ENCODE results near the gene HIKESHI. TPM values are rescaled to one million over a fixed set of nuclear protein-coding genes. Genes with fewer than 3 reads are reported as not detected.

HIKESHI gene
- total and polyA plus RNA-seq, 2 experiments from 2014 or later, result 71.2 to 162 TPM

DNA sequence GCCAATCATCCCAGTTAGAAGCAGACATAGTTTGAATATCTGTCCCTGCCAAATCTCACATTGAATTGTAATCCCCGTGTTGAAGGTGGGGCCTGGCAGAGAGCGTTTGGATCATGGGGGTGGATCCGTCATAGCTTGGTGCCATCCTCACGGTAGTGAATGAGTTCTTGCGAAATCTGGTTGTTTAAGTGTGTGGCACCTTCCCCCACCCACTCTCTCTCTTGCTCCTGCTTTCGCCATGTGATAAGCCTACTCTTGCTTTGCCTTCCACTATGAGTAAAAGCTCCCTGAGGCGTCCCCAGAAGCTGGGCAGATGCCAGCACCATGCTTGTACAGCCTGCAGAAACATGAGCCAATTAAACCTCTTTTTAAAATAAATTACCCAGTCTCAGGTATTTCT is 67.6 kb downstream of the HIKESHI start:
- Mint-ChIP-seq H3K27me3 (ENCODE audit: insufficient read depth, low read depth, poor library complexity) (peaks cover 2% of the 10 kb centered on the region), H3K4me1 (peaks cover 7% of the 10 kb centered on the region), H3K9me3 (peaks cover 3% of the 10 kb centered on the region; the same call in 1 of the 3 replicates), H3K27ac (no peak overlapping the region), H3K4me3 (no peak overlapping the region), H3K36me3 (ENCODE audit: low read depth) (peaks cover 6% of the 10 kb centered on the region; the same call in 2 of the 3 replicates)
- no peak for ATAC-seq
- H3K4me3 ChIP-seq, result no peak overlapping the region
- no peak for TF ChIP-seq POLR2AphosphoS5 (IDR thresholded peaks at IDR 0.05; ENCODE audit: low read depth)
- no peak for TF ChIP-seq STAT1 (IDR thresholded peaks at IDR 0.05; ENCODE audit: unreplicated experiment)
- TF ChIP-seq EZH2 (IDR thresholded peaks at IDR 0.05; ENCODE audit: low read depth, unreplicated experiment), result no peak
- TF ChIP-seq CREB1 (CRISPR knock-in tag; IDR thresholded peaks at IDR 0.05; ENCODE audit: low read depth), result no peak
- TF ChIP-seq, protein P1, sequence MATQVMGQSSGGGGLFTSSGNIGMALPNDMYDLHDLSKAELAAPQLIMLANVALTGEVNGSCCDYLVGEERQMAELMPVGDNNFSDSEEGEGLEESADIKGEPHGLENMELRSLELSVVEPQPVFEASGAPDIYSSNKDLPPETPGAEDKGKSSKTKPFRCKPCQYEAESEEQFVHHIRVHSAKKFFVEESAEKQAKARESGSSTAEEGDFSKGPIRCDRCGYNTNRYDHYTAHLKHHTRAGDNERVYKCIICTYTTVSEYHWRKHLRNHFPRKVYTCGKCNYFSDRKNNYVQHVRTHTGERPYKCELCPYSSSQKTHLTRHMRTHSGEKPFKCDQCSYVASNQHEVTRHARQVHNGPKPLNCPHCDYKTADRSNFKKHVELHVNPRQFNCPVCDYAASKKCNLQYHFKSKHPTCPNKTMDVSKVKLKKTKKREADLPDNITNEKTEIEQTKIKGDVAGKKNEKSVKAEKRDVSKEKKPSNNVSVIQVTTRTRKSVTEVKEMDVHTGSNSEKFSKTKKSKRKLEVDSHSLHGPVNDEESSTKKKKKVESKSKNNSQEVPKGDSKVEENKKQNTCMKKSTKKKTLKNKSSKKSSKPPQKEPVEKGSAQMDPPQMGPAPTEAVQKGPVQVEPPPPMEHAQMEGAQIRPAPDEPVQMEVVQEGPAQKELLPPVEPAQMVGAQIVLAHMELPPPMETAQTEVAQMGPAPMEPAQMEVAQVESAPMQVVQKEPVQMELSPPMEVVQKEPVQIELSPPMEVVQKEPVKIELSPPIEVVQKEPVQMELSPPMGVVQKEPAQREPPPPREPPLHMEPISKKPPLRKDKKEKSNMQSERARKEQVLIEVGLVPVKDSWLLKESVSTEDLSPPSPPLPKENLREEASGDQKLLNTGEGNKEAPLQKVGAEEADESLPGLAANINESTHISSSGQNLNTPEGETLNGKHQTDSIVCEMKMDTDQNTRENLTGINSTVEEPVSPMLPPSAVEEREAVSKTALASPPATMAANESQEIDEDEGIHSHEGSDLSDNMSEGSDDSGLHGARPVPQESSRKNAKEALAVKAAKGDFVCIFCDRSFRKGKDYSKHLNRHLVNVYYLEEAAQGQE (IDR thresholded peaks at IDR 0.05; ENCODE audit: unreplicated experiment), result no peak
- H3K79me2 ChIP-seq (replicated peaks; ENCODE audit: insufficient read depth), result no peaks in the 10 kb centered on the region
- no peak for DNase-seq (ENCODE audit: low spot score)
- H3K4me1 ChIP-seq (ENCODE audit: insufficient read depth), result peaks cover 8% of the 10 kb centered on the region; the same call in 1 of the 2 replicates
- no peaks in the 10 kb centered on the region for H3K36me3 ChIP-seq (ENCODE audit: insufficient read depth)
- H3K4me2 ChIP-seq, result no peak overlapping the region
- H2AFZ ChIP-seq, result no peak overlapping the region
- no peak overlapping the region for H3K27ac ChIP-seq (ENCODE audit: low read depth)
- no peaks in the 10 kb centered on the region for H3K27me3 ChIP-seq (ENCODE audit: insufficient read depth)
- H4K20me1 ChIP-seq (replicated peaks; ENCODE audit: insufficient read depth), result no peaks in the 10 kb centered on the region
- H3K9me2 ChIP-seq (ENCODE audit: insufficient read depth), result no peaks in the 10 kb centered on the region
- no peaks in the 10 kb centered on the region for H3F3A ChIP-seq (replicated peaks; ENCODE audit: low read depth)

DNA sequence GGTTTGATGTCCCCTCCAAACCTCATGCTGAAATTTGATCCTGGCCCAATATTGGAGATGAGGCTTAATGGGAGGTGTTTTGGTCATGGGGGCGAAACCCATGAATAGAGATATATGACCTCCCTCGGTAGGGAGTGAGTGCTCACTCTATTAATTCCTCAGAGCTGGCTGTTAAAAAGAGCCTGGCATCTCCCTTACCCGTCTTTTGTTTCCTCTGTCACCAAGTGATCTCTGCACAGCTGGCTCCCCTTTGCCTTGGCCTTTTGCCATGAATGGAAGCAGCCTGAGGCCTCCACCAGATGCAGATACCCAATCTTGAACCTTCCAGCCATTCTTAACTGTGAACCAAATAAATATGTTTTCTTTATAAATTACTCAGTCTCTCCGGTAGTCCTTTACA is 68.1 kb downstream of the HIKESHI start:
- no peaks in the 10 kb centered on the region for H3K36me3 ChIP-seq (ENCODE audit: insufficient read depth)
- H3K4me1 ChIP-seq (ENCODE audit: insufficient read depth), result peaks cover 11% of the 10 kb centered on the region
- H3F3A ChIP-seq (replicated peaks; ENCODE audit: low read depth), result no peaks in the 10 kb centered on the region
- no peak overlapping the region for H3K4me3 ChIP-seq
- peaks cover 3% of the 10 kb centered on the region for H3K27me3 Mint-ChIP-seq (ENCODE audit: insufficient read depth, low read depth, poor library complexity)
- no peak overlapping the region for H3K27ac ChIP-seq (ENCODE audit: low read depth)
- H3K4me3 Mint-ChIP-seq, result no peak overlapping the region
- no peak overlapping the region for H3K27ac Mint-ChIP-seq
- no peak for TF ChIP-seq POLR2AphosphoS5 (IDR thresholded peaks at IDR 0.05; ENCODE audit: low read depth)
- TF ChIP-seq EZH2phosphoT487 (IDR thresholded peaks at IDR 0.05; ENCODE audit: unreplicated experiment), result no peak
- TF ChIP-seq, protein P2, sequence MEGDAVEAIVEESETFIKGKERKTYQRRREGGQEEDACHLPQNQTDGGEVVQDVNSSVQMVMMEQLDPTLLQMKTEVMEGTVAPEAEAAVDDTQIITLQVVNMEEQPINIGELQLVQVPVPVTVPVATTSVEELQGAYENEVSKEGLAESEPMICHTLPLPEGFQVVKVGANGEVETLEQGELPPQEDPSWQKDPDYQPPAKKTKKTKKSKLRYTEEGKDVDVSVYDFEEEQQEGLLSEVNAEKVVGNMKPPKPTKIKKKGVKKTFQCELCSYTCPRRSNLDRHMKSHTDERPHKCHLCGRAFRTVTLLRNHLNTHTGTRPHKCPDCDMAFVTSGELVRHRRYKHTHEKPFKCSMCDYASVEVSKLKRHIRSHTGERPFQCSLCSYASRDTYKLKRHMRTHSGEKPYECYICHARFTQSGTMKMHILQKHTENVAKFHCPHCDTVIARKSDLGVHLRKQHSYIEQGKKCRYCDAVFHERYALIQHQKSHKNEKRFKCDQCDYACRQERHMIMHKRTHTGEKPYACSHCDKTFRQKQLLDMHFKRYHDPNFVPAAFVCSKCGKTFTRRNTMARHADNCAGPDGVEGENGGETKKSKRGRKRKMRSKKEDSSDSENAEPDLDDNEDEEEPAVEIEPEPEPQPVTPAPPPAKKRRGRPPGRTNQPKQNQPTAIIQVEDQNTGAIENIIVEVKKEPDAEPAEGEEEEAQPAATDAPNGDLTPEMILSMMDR (conservative IDR thresholded peaks at IDR 0.05; ENCODE audit: low read depth in 2 of 2), result no peak
- TF ChIP-seq ZNF331 (CRISPR knock-in tag; IDR thresholded peaks at IDR 0.05; ENCODE audit: low read depth), result no peak
- no peak for TF ChIP-seq STAT1 (IDR thresholded peaks at IDR 0.05; ENCODE audit: unreplicated experiment)
- no peak for TF ChIP-seq ZNF114 (CRISPR knock-in tag; IDR thresholded peaks at IDR 0.05)
- no peak for TF ChIP-seq CREB1 (CRISPR knock-in tag; IDR thresholded peaks at IDR 0.05; ENCODE audit: low read depth)
- H3K79me2 ChIP-seq (replicated peaks; ENCODE audit: insufficient read depth), result no peaks in the 10 kb centered on the region
- no peaks in the 10 kb centered on the region for H3K27me3 ChIP-seq (ENCODE audit: insufficient read depth)
- peaks cover 6% of the 10 kb centered on the region; the same call in 2 of the 3 replicates for H3K36me3 Mint-ChIP-seq (ENCODE audit: low read depth)
- peaks cover 3% of the 10 kb centered on the region; the same call in 1 of the 3 replicates for H3K9me3 Mint-ChIP-seq
- ATAC-seq, result no peak
- peaks cover 11% of the 10 kb centered on the region for H3K4me1 Mint-ChIP-seq
- H2AFZ ChIP-seq, result no peak overlapping the region
- H4K20me1 ChIP-seq (replicated peaks; ENCODE audit: insufficient read depth), result no peaks in the 10 kb centered on the region
- no peaks in the 10 kb centered on the region for H3K9me2 ChIP-seq (ENCODE audit: insufficient read depth)
- H3K4me2 ChIP-seq, result no peak overlapping the region
- no peak for DNase-seq (ENCODE audit: low spot score)
